Neural progenitor cell (in vitro differentiated cells): ENCODE data around the gene MMP3. TPM values are rescaled to one million over a fixed set of nuclear protein-coding genes. Genes with fewer than 3 reads are reported as not detected.

Experiments used
- DNase-seq: peaks from one replicate; pipeline ENCODE4 v3.0.0-alpha.2; 2016; ENCODE audit warnings: low spot score
- H2AFZ ChIP-seq: fragments of 200-600 bp; sonication (generic); replicated peaks from 2 replicates; pipeline ENCODE4 v1.6.1; 2016; ENCODE audit warnings: antibody characterized with exemption
- H3F3A ChIP-seq: fragments of 200-600 bp; sonication (generic); 2 replicates; pipeline ENCODE4 v1.6.1; 2016; ENCODE audit warnings: antibody characterized with exemption, low read depth
- H3K27ac ChIP-seq: fragments of 200-600 bp; sonication (generic); 2 replicates; pipeline ENCODE4 v1.5.1; 2016; ENCODE audit warnings: mild to moderate bottlenecking
- H3K27me3 ChIP-seq: fragments of 200-600 bp; sonication (generic); 2 replicates; pipeline ENCODE4 v1.6.1; 2016; ENCODE audit warnings: mild to moderate bottlenecking, moderate library complexity
- H3K36me3 ChIP-seq: fragments of 200-600 bp; sonication (generic); 2 replicates; pipeline ENCODE4 v1.5.1; 2016
- H3K4me1 ChIP-seq: fragments of 200-600 bp; sonication (generic); 2 replicates; pipeline ENCODE4 v1.6.1; 2016; ENCODE audit warnings: mixed run types
- H3K4me2 ChIP-seq: fragments of 200-600 bp; sonication (generic); 2 replicates; pipeline ENCODE4 v1.6.1; 2016
- H3K4me3 ChIP-seq: fragments of 200-600 bp; sonication (generic); 2 replicates; pipeline ENCODE4 v1.5.1; 2016
- H3K79me2 ChIP-seq: fragments of 200-600 bp; sonication (generic); 2 replicates; pipeline ENCODE4 v1.6.1; 2016; ENCODE audit warnings: low read depth
- H3K9ac ChIP-seq: fragments of 200-600 bp; sonication (generic); 2 replicates; pipeline ENCODE4 v1.6.1; 2016
- H3K9me3 ChIP-seq: fragments of 200-600 bp; sonication (generic); 2 replicates; pipeline ENCODE4 v1.5.1; 2016; ENCODE audit warnings: low read depth
- H4K20me1 ChIP-seq: fragments of 200-600 bp; sonication (generic); 2 replicates; pipeline ENCODE4 v1.6.1; 2016; ENCODE audit warnings: low read depth
- H3K27ac Mint-ChIP-seq: 3 replicates; pipeline ENCODE4 v1.8.0; 2021; ENCODE audit warnings: mixed read lengths
- H3K27me3 Mint-ChIP-seq: 2 replicates; pipeline ENCODE4 v1.8.0; 2022; ENCODE audit warnings: low read depth, mild to moderate bottlenecking, inconsistent platforms, moderate library complexity, mixed read lengths; ENCODE audit not compliant: insufficient read depth
- H3K36me3 Mint-ChIP-seq: 3 replicates; pipeline ENCODE4 v1.8.0; 2021; ENCODE audit warnings: mixed read lengths
- H3K4me1 Mint-ChIP-seq: 3 replicates; pipeline ENCODE4 v1.8.0; 2021; ENCODE audit warnings: mixed read lengths
- H3K4me3 Mint-ChIP-seq: 3 replicates; pipeline ENCODE4 v1.8.0; 2021; ENCODE audit warnings: mild to moderate bottlenecking, moderate library complexity, mixed read lengths
- H3K9me3 Mint-ChIP-seq: 3 replicates; pipeline ENCODE4 v1.8.0; 2020; ENCODE audit warnings: mixed read lengths
- EZH2 ChIP-seq: fragments of 200-600 bp; sonication (generic); IDR thresholded peaks from 2 replicates; pipeline ENCODE4 v1.6.1; 2017; ENCODE audit warnings: antibody characterized with exemption, mild to moderate bottlenecking, moderate library complexity
- EZH2phosphoT487 ChIP-seq: fragments of 200-600 bp; sonication (generic); IDR thresholded peaks from 2 replicates; pipeline ENCODE4 v1.6.1; 2017; ENCODE audit warnings: antibody characterized with exemption
- total RNA-seq: library from RNA; depleted of rRNA; stranded (reverse); fragments of >200 nt; gene quantifications from 2 replicates; pipeline ENCODE4 v1.2.3, GENCODE V29; 2015; ENCODE audit warnings: low replicate concordance
- TF ChIP-seq, protein P1 (sequence below): fragments of 200-600 bp; sonication (generic); IDR thresholded peaks from 2 replicates; pipeline ENCODE4 v1.5.1; 2017; ENCODE audit warnings: antibody characterized with exemption, mild to moderate bottlenecking

MMP3 gene
- total RNA-seq, 1 donor from 2014 or later: not detected

- Histone ChIP-seq H2AFZ (no peak overlapping the region), H3K9me3 (no peaks in the 10 kb centered on the region), H3K4me3 (no peak overlapping the region), H3K79me2 (no peaks in the 10 kb centered on the region), H3K36me3 (no peaks in the 10 kb centered on the region), H3F3A (no peaks in the 10 kb centered on the region), H3K27ac (no peak overlapping the region), H3K4me1 (no peaks in the 10 kb centered on the region), H4K20me1 (no peaks in the 10 kb centered on the region), H3K27me3 (no peaks in the 10 kb centered on the region), H3K4me2 (no peak overlapping the region), H3K9ac (no peak overlapping the region)
- no peak overlapping the region for H3K4me3 Mint-ChIP-seq
- H3K36me3 Mint-ChIP-seq: no peaks in the 10 kb centered on the region
- no peak for DNase-seq
- no peaks in the 10 kb centered on the region for H3K9me3 Mint-ChIP-seq
- no peaks in the 10 kb centered on the region for H3K4me1 Mint-ChIP-seq
- no peak overlapping the region for H3K27ac Mint-ChIP-seq
- H3K27me3 Mint-ChIP-seq: no peaks in the 10 kb centered on the region
- no peak for TF ChIP-seq EZH2phosphoT487
Measured at GRCh38 chr11:102799681-102800340, 43.6 kb downstream of the MMP3 start.

- H3K9me3 Mint-ChIP-seq: no peaks in the 10 kb centered on the region
- no peak for TF ChIP-seq EZH2phosphoT487
- TF ChIP-seq EZH2: no peak
- TF ChIP-seq, protein P1, sequence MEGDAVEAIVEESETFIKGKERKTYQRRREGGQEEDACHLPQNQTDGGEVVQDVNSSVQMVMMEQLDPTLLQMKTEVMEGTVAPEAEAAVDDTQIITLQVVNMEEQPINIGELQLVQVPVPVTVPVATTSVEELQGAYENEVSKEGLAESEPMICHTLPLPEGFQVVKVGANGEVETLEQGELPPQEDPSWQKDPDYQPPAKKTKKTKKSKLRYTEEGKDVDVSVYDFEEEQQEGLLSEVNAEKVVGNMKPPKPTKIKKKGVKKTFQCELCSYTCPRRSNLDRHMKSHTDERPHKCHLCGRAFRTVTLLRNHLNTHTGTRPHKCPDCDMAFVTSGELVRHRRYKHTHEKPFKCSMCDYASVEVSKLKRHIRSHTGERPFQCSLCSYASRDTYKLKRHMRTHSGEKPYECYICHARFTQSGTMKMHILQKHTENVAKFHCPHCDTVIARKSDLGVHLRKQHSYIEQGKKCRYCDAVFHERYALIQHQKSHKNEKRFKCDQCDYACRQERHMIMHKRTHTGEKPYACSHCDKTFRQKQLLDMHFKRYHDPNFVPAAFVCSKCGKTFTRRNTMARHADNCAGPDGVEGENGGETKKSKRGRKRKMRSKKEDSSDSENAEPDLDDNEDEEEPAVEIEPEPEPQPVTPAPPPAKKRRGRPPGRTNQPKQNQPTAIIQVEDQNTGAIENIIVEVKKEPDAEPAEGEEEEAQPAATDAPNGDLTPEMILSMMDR: no peak
- Histone ChIP-seq H3K4me2 (no peak within 1 kb of the TSS), H3K27ac (no peak within 1 kb of the TSS), H3K27me3 (no peaks in the 10 kb centered on the region), H3F3A (no peaks in the 10 kb centered on the region), H3K36me3 (no peaks in the 10 kb centered on the region), H3K9ac (no peak within 1 kb of the TSS), H2AFZ (no peak within 1 kb of the TSS), H3K9me3 (no peaks in the 10 kb centered on the region), H4K20me1 (no peaks in the 10 kb centered on the region), H3K4me3 (no peak within 1 kb of the TSS), H3K4me1 (no peaks in the 10 kb centered on the region), H3K79me2 (no peaks in the 10 kb centered on the region)
- no peaks in the 10 kb centered on the region for H3K27me3 Mint-ChIP-seq
- H3K4me3 Mint-ChIP-seq: no peak within 1 kb of the TSS
- DNase-seq: no peak
- H3K36me3 Mint-ChIP-seq: no peaks in the 10 kb centered on the region
- no peaks in the 10 kb centered on the region for H3K4me1 Mint-ChIP-seq
- H3K27ac Mint-ChIP-seq: no peak within 1 kb of the TSS
Measured at GRCh38 chr11:102798012-102798746, 45.2 kb downstream of the MMP3 start, which contains the start of gene MMP1. TSS of gene MMP1 (minus strand) at chr11:102798160. CDS start at chr11:102798092, 68 bp downstream.

DNA sequence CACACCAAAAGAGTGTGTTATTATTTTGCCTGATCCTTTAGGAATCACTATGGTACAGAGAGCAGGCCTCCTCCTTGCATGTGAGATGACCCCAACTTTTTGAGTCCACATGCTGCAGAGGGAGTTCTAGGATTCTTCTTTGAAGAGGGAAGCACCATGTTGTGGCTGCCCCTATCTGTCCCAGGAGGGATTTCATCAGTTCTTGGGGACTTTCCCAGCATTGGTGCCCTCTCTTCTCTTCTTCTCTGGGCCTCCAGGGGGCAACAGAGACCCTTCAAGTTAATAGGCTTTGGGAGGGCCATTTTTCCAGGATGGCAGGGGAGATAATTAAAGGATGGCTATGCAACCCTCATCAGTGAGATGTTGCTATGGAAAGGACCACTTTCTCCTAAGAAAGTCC, 49.0 kb downstream of the MMP3 start:
- Histone ChIP-seq H3K4me2 (no peak overlapping the region), H3K79me2 (no peaks in the 10 kb centered on the region), H2AFZ (peak overlapping the region; percentile 66), H3K9ac (no peak overlapping the region), H3K9me3 (no peaks in the 10 kb centered on the region), H3K4me3 (no peak overlapping the region), H4K20me1 (no peaks in the 10 kb centered on the region), H3K27me3 (no peaks in the 10 kb centered on the region), H3F3A (no peaks in the 10 kb centered on the region), H3K27ac (no peak overlapping the region), H3K36me3 (no peaks in the 10 kb centered on the region), H3K4me1 (no peaks in the 10 kb centered on the region)
- Mint-ChIP-seq H3K36me3 (no peaks in the 10 kb centered on the region), H3K4me1 (no peaks in the 10 kb centered on the region), H3K27me3 (no peaks in the 10 kb centered on the region), H3K4me3 (no peak overlapping the region), H3K27ac (no peak overlapping the region), H3K9me3 (no peaks in the 10 kb centered on the region)
- TF ChIP-seq, protein P1: peak; percentile 61
- no peak for TF ChIP-seq EZH2phosphoT487
- DNase-seq: peak; percentile 65
